K562 (cell line): ENCODE measurements around the gene AKR1C3. TPM values are rescaled to one million over a fixed set of nuclear protein-coding genes. Genes with fewer than 3 reads are reported as not detected.

Experiments
- ATAC-seq: fragments of 200-7000 bp; cut with Tn5 transposase; 3 replicates; pipeline ENCODE4 v1.9.1; 2020; ENCODE audit warnings: moderate library complexity
- BruUV-seq: library from RNA; stranded (reverse); fragments of 400-500 nt; replicated peaks from 2 replicates; lab custom pipeline; 2021; lab: Mats Ljungman, UMichigan
- CTCF ChIA-PET: fragments of 300-600 bp; formaldehyde crosslinking; extraction: SDS; loops from one replicate; lab custom pipeline; 2021; ENCODE audit warnings: low intra/inter-chr PET ratio; lab: Yijun Ruan, JAX
- POLR2A ChIA-PET: fragments of 300-600, 350-650 bp; sonication (Branson Sonifier 250); formaldehyde crosslinking; extraction: SDS; loops from one replicate; lab custom pipeline; 2021; ENCODE audit warnings: antibody characterized with exemption, inconsistent platforms; lab: Yijun Ruan, JAX
- DNase-seq, 4 experiments: peaks; one replicate each; pipeline versions ENCODE4 v3.0.0 to v3.0.0-alpha.2; 2011 to 2018; ENCODE audit warnings: low spot score in 3 of 4, mixed read lengths in 3 of 4; ENCODE audit errors: extremely low read depth in 1 of 4
- FAIRE-seq: peaks from 2 replicates; lab custom pipeline; 2011; peaks lifted over from hg19 to GRCh38; lab: Jason Lieb, UNC
- H2AFZ ChIP-seq: 2 replicates; pipeline ENCODE4 v1.6.0; 2011; ENCODE audit warnings: low read depth, low read length, control low read depth, inconsistent platforms
- H3K27ac ChIP-seq: fragments of 200-600 bp; 3 replicates; pipeline ENCODE4 v1.8.0; 2011; ENCODE audit warnings: low read depth, mild to moderate bottlenecking, control low read depth, inconsistent platforms, low read length, moderate library complexity, mixed read lengths; ENCODE audit errors: extremely low read depth
- H3K27me3 ChIP-seq, 2 experiments: fragments of 300-600 bp in 1 of 2; 2 replicates in 1 of 2; 3 replicates in 1 of 2; pipeline versions ENCODE4 v1.6.0 to v1.8.0; 2011; ENCODE audit warnings: inconsistent platforms in 2 of 2, low read length in 2 of 2, mild to moderate bottlenecking in 1 of 2, mixed read lengths in 1 of 2, moderate library complexity in 1 of 2; ENCODE audit not compliant: control insufficient read depth in 2 of 2, insufficient read depth in 2 of 2
- H3K36me3 ChIP-seq: fragments of 300-600 bp; 3 replicates; pipeline ENCODE4 v1.8.0; 2011; ENCODE audit warnings: mild to moderate bottlenecking, low read length, inconsistent platforms; ENCODE audit not compliant: control insufficient read depth, insufficient read depth
- H3K4me1 ChIP-seq, 2 experiments: fragments of 200-600 bp in 1 of 2; replicated peaks in 1 of 2; 2 replicates in 1 of 2; 3 replicates in 1 of 2; pipeline versions ENCODE4 v1.5.1 to v1.8.0; 2011; ENCODE audit warnings: inconsistent platforms in 2 of 2, low read length in 2 of 2, mild to moderate bottlenecking in 1 of 2, mixed read lengths in 1 of 2, moderate library complexity in 1 of 2; ENCODE audit not compliant: control insufficient read depth in 2 of 2, insufficient read depth in 2 of 2
- H3K4me2 ChIP-seq: 2 replicates; pipeline ENCODE4 v1.6.1; 2011; ENCODE audit warnings: low read length, control low read depth, inconsistent platforms, mixed read lengths; ENCODE audit not compliant: insufficient read depth
- H3K4me3 ChIP-seq: fragments of 200-600 bp; sonication (generic), shearing (Covaris generic); 2 replicates; pipeline ENCODE4 v1.5.1; 2016; ENCODE audit warnings: control low read depth, inconsistent platforms
- H3K79me2 ChIP-seq: fragments of 200-600 bp; 3 replicates; pipeline ENCODE4 v1.8.0; 2011; ENCODE audit warnings: low read length, inconsistent platforms; ENCODE audit not compliant: control insufficient read depth, insufficient read depth
- H3K9ac ChIP-seq, 2 experiments: 2 replicates each; pipeline versions ENCODE4 v1.6.0 to v1.6.1; 2011; ENCODE audit warnings: low read depth in 2 of 2, low read length in 2 of 2, control low read depth in 1 of 2, inconsistent platforms in 1 of 2, mild to moderate bottlenecking in 1 of 2, mixed read lengths in 1 of 2; ENCODE audit not compliant: insufficient read depth in 1 of 2
- H3K9me1 ChIP-seq: one replicate; pipeline ENCODE4 v1.6.0; 2011; ENCODE audit warnings: inconsistent platforms, mild to moderate bottlenecking, low read length, moderate library complexity; ENCODE audit not compliant: control insufficient read depth, insufficient read depth
- H3K9me3 ChIP-seq: replicated peaks from 2 replicates; pipeline ENCODE4 v1.5.1; 2011; ENCODE audit warnings: low read depth, low read length, inconsistent platforms; ENCODE audit not compliant: control insufficient read depth, insufficient read depth
- H4K20me1 ChIP-seq: replicated peaks from 2 replicates; pipeline ENCODE4 v1.6.1; 2011; ENCODE audit warnings: low read length, inconsistent platforms, mixed read lengths; ENCODE audit not compliant: control insufficient read depth, insufficient read depth
- ADNP ChIP-seq: fragments of 200-800 bp; sonication (Bioruptor generic); IDR thresholded peaks from 2 replicates; pipeline ENCODE4 v1.6.1; 2016; ENCODE audit warnings: missing genetic modification characterization, missing compliant biosample characterization
- C11orf30 ChIP-seq: fragments of 450-650 bp; IDR thresholded peaks from 2 replicates; pipeline ENCODE4 v1.6.1; 2016; ENCODE audit warnings: low read depth, mild to moderate bottlenecking
- CBFA2T3 ChIP-seq: fragments of 450-650 bp; IDR thresholded peaks from 2 replicates; pipeline ENCODE4 v1.6.1; 2017
- FOXK1 ChIP-seq: sonication (generic); formaldehyde crosslinking; IDR thresholded peaks from 2 replicates; pipeline ENCODE4 v1.8.0; 2022; ENCODE audit warnings: missing genetic modification reagents, mild to moderate bottlenecking, borderline replicate concordance
- GTF3C2 ChIP-seq: IDR thresholded peaks from 3 replicates; pipeline ENCODE4 v1.6.1; 2011; ENCODE audit warnings: borderline replicate concordance, mild to moderate bottlenecking, moderate library complexity; ENCODE audit not compliant: insufficient read length; ENCODE audit errors: extremely low read depth
- HNRNPH1 ChIP-seq: fragments of 200-400 bp; formaldehyde crosslinking; optimal IDR thresholded peaks from 2 replicates; pipeline ENCODE3; 2017; ENCODE audit warnings: low read depth, mild to moderate bottlenecking, low read length, moderate library complexity
- NFXL1 ChIP-seq: fragments of 450-650 bp; formaldehyde crosslinking; IDR thresholded peaks from 2 replicates; pipeline ENCODE4 v1.4.0; 2021; ENCODE audit warnings: mild to moderate bottlenecking
- STAT5B ChIP-seq: fragments of 250-450 bp; sonication (Bioruptor Pico); IDR thresholded peaks from 2 replicates; pipeline ENCODE4 v1.8.0; 2021; ENCODE audit warnings: mild to moderate bottlenecking, inconsistent platforms
- TCFL5 ChIP-seq: fragments of 250-450 bp; sonication (Bioruptor Pico); conservative IDR thresholded peaks from 2 replicates; pipeline ENCODE4 v1.6.1; 2021; ENCODE audit warnings: mild to moderate bottlenecking, moderate library complexity, matching md5 sums
- THRAP3 ChIP-seq: fragments of 450-650 bp; IDR thresholded peaks from 2 replicates; pipeline ENCODE4 v1.6.1; 2016; ENCODE audit warnings: mild to moderate bottlenecking, inconsistent platforms, borderline replicate concordance
- WHSC1 ChIP-seq: IDR thresholded peaks from one replicate; pipeline ENCODE4 v1.6.1; 2012; ENCODE audit warnings: low read length, control low read depth, inconsistent platforms
- ZNF121 ChIP-seq: sonication (generic); formaldehyde crosslinking; conservative IDR thresholded peaks from 2 replicates; pipeline ENCODE4 v1.8.0; 2022; ENCODE audit warnings: missing genetic modification reagents
- ZNF165 ChIP-seq: fragments of 250-450 bp; sonication (Bioruptor Pico); IDR thresholded peaks from 2 replicates; pipeline ENCODE4 v1.4.0; 2020; ENCODE audit warnings: borderline replicate concordance
- ZNF23 ChIP-seq: fragments of 250-450 bp; sonication (Bioruptor Pico); IDR thresholded peaks from 2 replicates; pipeline ENCODE4 v1.4.0; 2020; ENCODE audit warnings: mild to moderate bottlenecking
- ZNF324 ChIP-seq: fragments of 250-450 bp; sonication (Bioruptor Pico); IDR thresholded peaks from 2 replicates; pipeline ENCODE4 v1.4.0; 2020; ENCODE audit warnings: mild to moderate bottlenecking
- WGBS: fragments of 100-300 bp; shearing (Covaris generic); methylation state at CpG from one replicate; pipeline ENCODE4 v1.1.6; 2016; ENCODE audit warnings: low coverage, mixed read lengths; ENCODE audit not compliant: insufficient coverage; ENCODE audit errors: missing lambda C conversion rate; 5-methylcytosine and 5-hydroxymethylcytosine counted together
- in situ Hi-C: fragments of 300-500 bp; cut with MboI; formaldehyde crosslinking; loops from 4 replicates; pipeline ENCODE4 v1.15.0; 2018; ENCODE audit warnings: inconsistent platforms, mixed read lengths
- intact Hi-C: fragments of 100-400 bp; cut with micrococcal nuclease; formaldehyde crosslinking; loops from 2 replicates; pipeline ENCODE4 v1.14.2; 2022
- polyA plus RNA-seq, 8 experiments: library from polyadenylated mRNA; depleted of rRNA in 4 of 8; stranded (reverse) in 5 of 8; unstranded in 3 of 8; fragments of >200 nt; fragmentation: Nextera tagmentation in 2 of 8; fragmentation: Illumina TruSeq in 1 of 8; extraction: Ambion mirVana in 2 of 8; extraction: Trizol in 1 of 8; gene quantifications; 2 replicates each; pipeline versions ENCODE4 v1.2.1 to v1.2.3, GENCODE V29; 2011 to 2014; ENCODE audit warnings: inconsistent platforms in 1 of 8, missing spikeins in 1 of 8
- total RNA-seq, 7 experiments: library from RNA; depleted of rRNA in 6 of 7; stranded (reverse); fragments of >200 nt in 6 of 7; fragmentation: Illumina TruSeq in 2 of 7; extraction: Trizol in 2 of 7; gene quantifications; 2 replicates each; pipeline versions ENCODE4 v1.2.1 to v1.2.3, GENCODE V29; 2011 to 2021; ENCODE audit warnings: low replicate concordance in 1 of 7
- TF ChIP-seq, protein P1 (sequence below), 2 experiments: fragments of 250-450 bp in 1 of 2; fragments of 450-650 bp in 1 of 2; sonication (Bioruptor Pico) in 1 of 2; IDR thresholded peaks; 2 replicates each; pipeline versions ENCODE4 v1.6.1 to v1.8.0; 2016 to 2021; ENCODE audit warnings: mild to moderate bottlenecking in 2 of 2, moderate library complexity in 2 of 2, missing compliant biosample characterization in 1 of 2, missing genetic modification characterization in 1 of 2

AKR1C3 gene
- total and polyA plus RNA-seq, 9 of the 15 experiments (the other 6 are each of a cell fraction or from before 2014, with no cell fraction given), result 4.6 to 20.4 (median 10.1) TPM

GRCh38 chr10:5078547-5079180 is 15.6 kb upstream of the AKR1C3 start:
- H3K79me2 ChIP-seq, result no peaks in the 10 kb centered on the region
- H3K27me3 ChIP-seq, result no peaks in the 10 kb centered on the region
- in situ Hi-C loops (no loop called here), intact Hi-C loops (no loop called here)
- H2AFZ ChIP-seq, result peak overlapping the region; percentile 94
- peaks cover 4 to 32% of the 10 kb centered on the region in 2 experiments; a peak in 4 of 5 replicates for H3K4me1 ChIP-seq
- DNase-seq (peak; percentile 62 to 90 (median 74)), FAIRE-seq (peak; percentile 92), ATAC-seq (peak; percentile 97)
- peak overlapping the region in 1 of 2 experiments; percentile 21; a peak in 2 of 4 replicates for H3K9ac ChIP-seq
- H3K4me3 ChIP-seq, result no peak overlapping the region
- H4K20me1 ChIP-seq, result no peaks in the 10 kb centered on the region
- peak overlapping the region; percentile 69 for H3K27ac ChIP-seq
- peak overlapping the region; percentile 45; the same call in 1 of the 2 replicates for H3K4me2 ChIP-seq
- H3K9me3 ChIP-seq, result peaks cover 3% of the 10 kb centered on the region; the same call in 1 of the 2 replicates
- H3K36me3 ChIP-seq, result no peaks in the 10 kb centered on the region
- POLR2A ChIA-PET, result interaction anchor here (0.6 kb wide), 1 partner anchor 18 kb away, joined by 3 read pairs; no protein-coding TSS in a partner anchor
- BruUV-seq, result no TSS peak
- H3K9me1 ChIP-seq, result no peaks in the 10 kb centered on the region
- 38% methylated on average over 4 of the region's 4 CpGs for WGBS
- CTCF ChIA-PET, result no interaction called here
- TF ChIP-seq ZNF324 (CRISPR knock-in tag), result no peak
- TF ChIP-seq STAT5B (CRISPR knock-in tag), result no peak
- TF ChIP-seq NFXL1 (CRISPR knock-in tag), result no peak
- TF ChIP-seq ZNF23 (CRISPR knock-in tag), result no peak
- no peak for TF ChIP-seq WHSC1
- TF ChIP-seq HNRNPH1, result no peak
- TF ChIP-seq, protein P1, sequence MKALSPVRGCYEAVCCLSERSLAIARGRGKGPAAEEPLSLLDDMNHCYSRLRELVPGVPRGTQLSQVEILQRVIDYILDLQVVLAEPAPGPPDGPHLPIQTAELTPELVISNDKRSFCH (CRISPR knock-in tag; IDR thresholded peaks at IDR 0.05), result no peak
- TF ChIP-seq, protein P1 (tag; IDR thresholded peaks at IDR 0.05), result no peak
- no peak for TF ChIP-seq THRAP3
- TF ChIP-seq ADNP (tag), result no peak
- no peak for TF ChIP-seq ZNF165
- TF ChIP-seq GTF3C2, result no peak
- TF ChIP-seq TCFL5 (CRISPR knock-in tag), result no peak
- TF ChIP-seq ZNF121 (CRISPR knock-in tag), result no peak
- TF ChIP-seq C11orf30, result peak; percentile 99
- no peak for TF ChIP-seq CBFA2T3
- TF ChIP-seq FOXK1 (CRISPR knock-in tag), result no peak
